Muscle of back (tissue), 11 donors: ENCODE results near the gene GPR21. TPM values are rescaled to one million over a fixed set of nuclear protein-coding genes. Genes with fewer than 3 reads are reported as not detected.
A peak's percentile ranks its signal among the peaks of the same experiment; 100 is the strongest.

Experiments used
- DNase-seq, 3 donors: peaks; one replicate each; pipeline versions ENCODE4 v3.0.0 to v3.0.0-alpha.2; 2013
- polyA plus RNA-seq, 10 donors: library from polyadenylated mRNA; unstranded; fragments of 120-200 nt; gene quantifications; one replicate each; pipeline ENCODE4 v1.2.1, GENCODE V29; 2013; ENCODE audit not compliant: insufficient read length in 10 of 10

Gene GPR21
- polyA plus RNA-seq, 10 donors: 0.20 to 0.48 (median 0.37) TPM; not detected in 5

DNA sequence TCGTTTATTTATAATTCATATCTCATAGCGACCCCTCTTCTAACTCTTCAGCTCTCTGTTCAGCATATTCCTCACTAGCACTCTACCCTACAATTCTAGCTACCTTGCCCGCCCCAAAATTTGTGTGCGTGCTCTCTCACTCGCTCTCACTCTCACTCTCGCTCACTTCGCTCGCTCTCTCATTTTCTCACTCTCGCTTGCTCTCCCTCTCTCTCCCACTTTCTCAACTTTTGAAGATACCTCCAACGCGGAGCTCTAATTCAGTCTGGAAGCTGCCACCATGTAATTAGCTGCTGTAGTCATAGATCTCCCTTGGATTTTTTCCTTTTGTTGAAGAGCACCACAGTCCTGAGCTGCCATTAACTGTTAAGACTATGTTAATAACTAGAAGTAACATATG is 30.4 kb downstream of the GPR21 start:
- no peak for DNase-seq

DNA sequence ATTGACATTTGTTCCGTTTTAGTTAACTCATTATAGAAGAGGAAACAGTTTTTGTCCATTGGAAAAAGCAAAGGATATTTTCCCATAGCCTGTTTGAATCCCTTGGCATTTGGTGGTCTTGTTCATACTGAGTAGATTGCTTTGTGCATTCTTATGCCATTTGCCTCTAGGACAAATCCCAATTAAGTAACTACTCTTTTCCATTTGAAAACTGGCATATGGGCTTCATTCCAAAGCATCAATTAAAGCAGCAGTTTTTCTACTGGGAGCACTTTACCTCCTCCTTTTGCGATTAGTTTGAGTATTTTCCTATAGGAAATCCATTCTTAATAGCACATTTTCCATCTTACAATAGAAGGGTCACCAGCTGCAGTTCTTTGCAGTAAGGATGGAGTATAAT is 31.2 kb downstream of the GPR21 start:
- DNase-seq: no peak

DNA sequence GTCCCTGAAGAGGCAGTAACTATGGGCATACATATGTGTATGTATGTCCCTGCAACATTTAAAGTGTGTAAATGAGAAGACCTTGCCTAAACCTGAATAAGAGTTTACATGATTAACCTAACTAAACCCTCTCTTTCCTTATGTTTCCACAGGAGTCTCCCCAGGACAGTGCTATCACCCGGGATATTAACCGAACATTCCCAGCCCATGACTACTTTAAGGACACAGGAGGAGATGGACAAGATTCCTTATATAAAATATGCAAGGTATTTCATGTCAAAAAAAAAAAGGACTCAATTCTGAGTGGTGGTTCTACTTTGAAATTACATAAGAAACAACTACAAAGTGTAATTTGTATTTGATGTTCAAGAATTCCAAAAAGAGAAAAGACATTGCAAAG is 31.7 kb downstream of the GPR21 start:
- DNase-seq: no peak

DNA sequence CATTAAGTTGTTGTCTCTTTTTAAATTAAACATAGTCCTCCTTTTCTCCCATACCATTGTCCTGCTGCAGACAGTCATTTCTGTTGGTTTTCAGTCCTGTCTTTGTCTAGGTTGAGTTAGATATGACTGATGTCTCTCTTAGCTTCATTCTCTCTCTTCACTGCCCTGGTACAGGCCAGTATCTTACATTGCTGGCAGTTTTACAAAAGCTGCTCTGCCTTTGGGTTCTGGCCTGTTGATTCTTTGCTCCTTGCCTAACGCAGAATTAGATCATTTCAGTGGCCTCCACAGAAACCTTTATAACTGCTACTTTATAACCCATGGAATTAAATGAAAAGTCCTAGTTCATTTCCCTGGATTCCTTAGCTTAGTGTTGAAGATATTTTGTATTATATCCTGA is 33.7 kb downstream of the GPR21 start:
- DNase-seq: no peak

DNA sequence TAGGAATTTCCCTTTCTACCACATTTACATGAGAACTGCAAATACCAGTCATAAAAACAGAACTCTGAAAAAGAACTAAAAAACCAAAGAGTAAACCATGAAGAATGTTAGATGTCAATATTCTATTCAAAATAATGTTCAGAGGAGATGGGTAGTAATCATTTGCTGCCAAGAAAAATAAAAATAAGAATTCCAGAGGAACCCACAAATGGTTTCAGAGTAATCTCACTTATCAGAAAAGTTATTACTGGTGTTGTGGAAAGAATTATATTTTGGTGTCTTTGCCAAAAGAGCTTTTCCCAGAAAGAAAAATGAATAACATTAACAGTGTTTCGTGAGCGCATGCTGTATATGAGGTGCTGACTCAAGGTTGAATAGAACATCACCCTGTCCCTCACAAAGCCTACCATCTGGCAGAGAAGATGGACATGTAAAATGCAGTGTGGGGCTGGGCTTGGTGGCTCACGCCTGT is 35.6 kb downstream of the GPR21 start:
- peak in 2 of 3 donors; percentile 49 to 91 for DNase-seq

DNA sequence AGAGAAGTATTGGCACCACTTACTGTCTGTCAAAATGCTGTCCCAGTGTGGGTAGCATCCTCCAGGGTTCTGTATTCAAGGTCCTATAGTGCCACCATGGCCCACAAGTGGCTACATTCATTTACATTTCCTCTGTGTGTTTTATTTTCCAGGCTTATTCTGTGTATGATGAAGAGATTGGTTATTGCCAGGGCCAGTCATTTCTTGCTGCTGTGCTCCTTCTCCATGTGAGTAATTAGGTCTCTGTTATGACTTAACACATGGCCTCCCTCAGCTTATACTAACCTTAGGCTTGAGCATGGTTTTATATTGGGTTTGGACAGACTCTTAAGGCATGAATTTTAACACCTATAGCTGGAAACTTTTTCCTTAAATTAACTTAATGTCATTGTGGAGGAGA is 36.7 kb downstream of the GPR21 start:
- DNase-seq: no peak

DNA sequence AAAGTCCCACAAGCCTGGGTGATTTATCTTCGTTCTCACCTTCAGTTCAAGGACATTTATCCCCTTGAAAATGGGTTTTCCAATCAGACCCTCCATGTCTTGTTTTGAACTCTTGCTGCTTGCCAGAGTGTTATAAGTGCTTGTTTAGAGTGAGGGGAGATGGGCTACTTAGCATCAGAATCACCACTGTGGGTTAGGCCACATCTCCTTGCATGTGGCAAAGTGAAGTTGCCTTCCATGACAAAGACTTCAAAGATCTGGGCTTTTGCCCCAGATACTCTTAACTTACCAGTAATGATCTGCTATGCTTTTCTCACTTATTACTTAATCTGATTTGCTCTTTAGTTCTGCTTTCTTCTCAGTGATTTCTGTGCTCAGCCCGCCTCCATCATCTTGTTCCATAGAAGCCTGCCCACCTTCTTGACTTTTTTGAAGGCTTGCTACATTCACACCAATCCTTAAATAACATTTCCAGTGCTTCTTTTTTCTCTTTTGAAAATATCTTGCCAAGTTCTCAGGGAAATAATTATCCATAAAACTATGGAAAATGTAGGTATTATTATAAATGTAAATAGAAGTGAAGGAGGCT is 39.0 kb downstream of the GPR21 start:
- DNase-seq: no peak

DNA sequence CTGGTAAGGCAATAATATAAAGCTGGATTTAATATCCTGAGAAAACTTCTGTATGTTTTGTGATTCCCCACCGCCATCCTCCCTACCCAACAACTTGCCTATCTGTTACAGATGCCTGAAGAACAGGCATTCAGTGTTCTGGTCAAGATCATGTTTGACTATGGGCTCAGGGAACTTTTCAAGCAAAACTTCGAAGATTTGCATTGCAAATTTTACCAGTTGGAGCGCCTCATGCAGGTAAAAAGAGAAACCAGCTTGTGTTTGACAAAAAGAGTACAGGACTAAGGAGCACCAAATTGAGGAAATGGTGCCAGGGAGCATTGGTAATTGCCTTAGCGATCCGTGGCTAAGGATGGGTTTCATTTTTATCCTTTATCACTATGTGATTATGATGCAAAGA is 40.0 kb downstream of the GPR21 start:
- no peak for DNase-seq

DNA sequence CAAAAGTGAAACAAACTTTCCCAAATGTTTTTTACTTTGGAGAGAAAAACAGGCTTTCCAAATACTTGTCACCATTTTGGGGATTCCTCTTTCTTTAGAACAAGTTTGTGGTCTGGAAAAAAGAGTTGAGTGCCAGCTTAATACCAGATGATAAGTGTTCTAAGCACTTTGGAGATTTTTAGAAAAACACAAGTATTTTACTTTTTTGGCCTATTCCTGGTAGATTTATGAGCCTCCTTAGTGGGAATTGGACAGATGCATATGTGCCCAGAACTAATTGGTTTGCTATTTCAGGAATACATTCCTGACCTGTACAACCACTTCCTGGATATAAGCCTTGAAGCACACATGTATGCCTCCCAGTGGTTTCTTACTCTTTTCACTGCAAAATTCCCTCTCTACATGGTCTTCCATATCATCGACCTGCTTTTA is 40.5 kb downstream of the GPR21 start:
- DNase-seq: peak; percentile 43 to 70 (median 65)

DNA sequence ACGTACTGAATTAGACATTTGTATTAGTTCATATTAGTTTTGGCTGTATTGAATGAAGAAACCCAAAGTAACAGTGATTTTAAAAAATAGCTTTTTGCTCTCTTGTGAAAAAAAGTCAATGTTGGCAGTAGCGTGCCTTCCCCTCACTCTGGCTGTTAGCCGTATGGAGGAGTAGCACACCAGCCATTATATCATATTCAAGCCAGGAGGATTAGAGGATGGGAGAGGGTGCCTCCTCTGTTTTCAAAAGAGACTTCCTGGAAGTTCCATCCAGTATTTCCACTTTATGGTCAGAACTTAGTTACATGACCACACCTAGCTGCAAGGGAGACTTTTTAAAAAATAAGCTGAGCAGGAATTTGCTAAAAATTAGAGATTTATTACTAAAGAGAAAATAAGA is 41.2 kb downstream of the GPR21 start:
- DNase-seq: peak in 2 of 3 donors; percentile 7 to 29

DNA sequence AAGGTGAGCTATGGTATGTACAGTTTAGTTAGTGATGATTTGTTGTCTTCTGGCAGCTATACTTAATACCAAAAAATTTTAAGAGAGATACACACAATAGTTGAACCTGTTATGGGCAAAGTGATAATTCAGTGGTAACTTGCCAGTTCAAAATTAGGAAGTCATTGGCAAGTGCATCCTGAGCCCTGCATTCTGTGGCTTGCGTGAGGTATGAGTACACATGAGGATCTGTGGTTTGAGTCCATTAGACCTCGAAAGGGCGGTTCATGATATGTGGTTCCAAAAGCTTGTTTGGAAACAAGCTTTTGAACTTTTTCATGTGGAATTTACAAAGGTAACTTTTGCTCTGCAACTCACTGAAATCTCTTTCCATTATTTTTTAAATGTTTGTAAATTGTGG is 47.0 kb downstream of the GPR21 start:
- DNase-seq: no peak

DNA sequence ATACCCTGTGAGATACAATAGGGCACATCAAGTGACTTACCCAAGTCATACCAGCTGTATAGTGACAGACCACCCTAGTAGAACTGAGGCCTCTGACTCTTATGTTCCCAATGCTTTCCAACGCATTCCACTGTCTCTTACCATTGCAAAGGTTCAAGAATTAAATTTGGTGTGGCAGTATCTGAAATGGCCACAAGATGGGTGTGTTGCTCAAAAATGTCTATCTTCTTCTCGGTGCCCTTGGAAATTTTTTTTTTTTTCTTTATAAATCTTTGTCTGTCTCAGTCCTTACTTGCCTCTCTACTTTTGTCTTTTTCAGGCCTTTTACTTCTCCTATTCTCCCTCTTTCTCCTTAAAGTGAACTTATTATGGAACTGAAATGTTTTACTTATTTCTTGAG is 48.4 kb downstream of the GPR21 start:
- DNase-seq: peak in 2 of 3 donors; percentile 35 to 64

DNA sequence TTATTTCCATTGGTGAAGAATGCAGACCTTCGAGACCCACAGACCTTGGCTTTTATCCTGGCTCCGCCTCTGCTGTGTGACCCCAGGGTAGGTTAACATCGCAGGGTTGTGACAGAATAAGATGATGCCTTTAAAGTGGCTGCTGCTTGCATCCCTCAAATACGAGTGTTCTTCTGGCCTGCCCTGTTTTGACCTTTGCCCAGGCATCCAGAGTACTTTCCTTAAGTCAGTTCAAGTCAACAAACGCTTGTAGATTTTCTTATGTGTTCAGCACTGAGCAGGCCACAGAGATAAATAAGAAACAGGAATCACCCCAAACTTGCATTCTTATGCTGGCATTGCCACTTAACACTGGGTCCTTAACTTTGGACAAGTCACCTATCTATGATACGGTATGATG is 50.2 kb downstream of the GPR21 start:
- DNase-seq: no peak

DNA sequence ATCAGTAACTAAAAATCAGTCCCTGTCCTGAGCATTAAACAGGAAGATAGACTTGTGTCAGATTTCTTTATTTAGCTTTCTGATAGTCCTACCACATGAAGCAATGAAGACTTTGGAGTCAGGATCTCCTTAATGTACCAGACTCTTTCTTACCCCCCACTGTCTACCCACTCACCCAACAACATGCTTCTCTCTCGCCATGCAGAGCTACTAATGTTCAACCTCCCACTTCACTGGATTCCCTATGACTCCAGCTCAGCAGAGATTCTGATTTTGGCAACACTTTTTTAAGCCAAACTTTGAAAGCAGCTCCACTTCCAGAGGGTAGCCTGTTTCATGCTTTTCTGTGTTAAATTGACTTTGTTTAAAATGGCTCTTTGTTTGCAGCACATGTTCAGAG is 50.8 kb downstream of the GPR21 start:
- no peak for DNase-seq

Other genes with a start within 250 kb of the GPR21 start
- not detected for gene OR5C1, start 244.7 kb upstream of the GPR21 start, polyA plus RNA-seq
- not detected for gene OR1K1, start 233.5 kb upstream of the GPR21 start, polyA plus RNA-seq
- 10 to 100 TPM; 17.0 to 25.3 (median 19.4) TPM for gene PDCL, start 205.1 kb upstream of the GPR21 start, polyA plus RNA-seq
- gene RC3H2, start 128.3 kb upstream of the GPR21 start, polyA plus RNA-seq: 10 to 100 TPM; 24.2 to 34.4 (median 30.8) TPM
- gene ZBTB6, start 120.3 kb upstream of the GPR21 start, polyA plus RNA-seq: 10 to 100 TPM in 9 of 10 donors, 1 to 10 TPM in 1; 9.1 to 13.7 (median 10.8) TPM
- gene ZBTB26, start 102.2 kb upstream of the GPR21 start, polyA plus RNA-seq: 10 to 100 TPM in 3 of 10 donors, 1 to 10 TPM in 7; 6.5 to 10.4 (median 9.0) TPM
- 10 to 100 TPM; 25.5 to 41.1 (median 35.0) TPM for gene RABGAP1, start 92.6 kb upstream of the GPR21 start, polyA plus RNA-seq
- gene STRBP, start 234.9 kb downstream of the GPR21 start, polyA plus RNA-seq: 10 to 100 TPM in 7 of 10 donors, 1 to 10 TPM in 3; 7.3 to 14.1 (median 11.3) TPM